Measurements from ENCODE around the gene CLEC10A.

CLEC10A gene

GRCh38 chr17:7119314-7119713, 39.3 kb upstream of the CLEC10A start:
- H3K9me3 ChIP-seq (ENCODE audit: control insufficient read depth, low read length), result no peaks in the 10 kb centered on the region
- H3K36me3 ChIP-seq (ENCODE audit: control insufficient read depth, insufficient read depth, low read length), result no peaks in the 10 kb centered on the region
- no peak overlapping the region for H3K4me3 ChIP-seq (ENCODE audit: insufficient read depth, low read depth, low read length, poor library complexity, severe bottlenecking)
- no peaks in the 10 kb centered on the region for H3K4me1 ChIP-seq (ENCODE audit: control insufficient read depth, insufficient read depth, low read length, poor library complexity, severe bottlenecking)
- no peak for DNase-seq
- H3K27ac ChIP-seq (ENCODE audit: insufficient read depth, low read length, poor library complexity, severe bottlenecking), result no peak overlapping the region
- H3K27me3 ChIP-seq (replicated peaks; ENCODE audit: control insufficient read depth, insufficient read depth, low read length, poor library complexity, severe bottlenecking), result no peaks in the 10 kb centered on the region

GRCh38 chr17:7114875-7115614, 35.0 kb upstream of the CLEC10A start:
- Histone ChIP-seq H3K9me3 (ENCODE audit: control insufficient read depth, low read length) (no peaks in the 10 kb centered on the region), H3K4me1 (ENCODE audit: control insufficient read depth, insufficient read depth, low read length, poor library complexity, severe bottlenecking) (no peaks in the 10 kb centered on the region), H3K27ac (ENCODE audit: insufficient read depth, low read length, poor library complexity, severe bottlenecking) (no peak overlapping the region), H3K4me3 (ENCODE audit: insufficient read depth, low read depth, low read length, poor library complexity, severe bottlenecking) (no peak overlapping the region), H3K27me3 (replicated peaks; ENCODE audit: control insufficient read depth, insufficient read depth, low read length, poor library complexity, severe bottlenecking) (no peaks in the 10 kb centered on the region), H3K36me3 (ENCODE audit: control insufficient read depth, insufficient read depth, low read length) (no peaks in the 10 kb centered on the region)
- no peak for DNase-seq

GRCh38 chr17:7114241-7114874, 34.3 kb upstream of the CLEC10A start, which contains the start of gene ASGR2:
ASGR2 (minus strand) TSS chr17:7114822; CDS start chr17:7114240, 582 bp downstream.
- Histone ChIP-seq H3K36me3 (ENCODE audit: control insufficient read depth, insufficient read depth, low read length) (no peaks in the 10 kb centered on the region), H3K27ac (ENCODE audit: insufficient read depth, low read length, poor library complexity, severe bottlenecking) (no peak within 1 kb of the TSS), H3K9me3 (ENCODE audit: control insufficient read depth, low read length) (no peaks in the 10 kb centered on the region), H3K4me3 (ENCODE audit: insufficient read depth, low read depth, low read length, poor library complexity, severe bottlenecking) (no peak within 1 kb of the TSS), H3K4me1 (ENCODE audit: control insufficient read depth, insufficient read depth, low read length, poor library complexity, severe bottlenecking) (no peaks in the 10 kb centered on the region), H3K27me3 (replicated peaks; ENCODE audit: control insufficient read depth, insufficient read depth, low read length, poor library complexity, severe bottlenecking) (no peaks in the 10 kb centered on the region)
- no peak for DNase-seq

- no peak overlapping the region for H3K4me3 ChIP-seq (ENCODE audit: insufficient read depth, low read depth, low read length, poor library complexity, severe bottlenecking)
- no peak for DNase-seq
- no peaks in the 10 kb centered on the region for H3K9me3 ChIP-seq (ENCODE audit: control insufficient read depth, low read length)
- H3K36me3 ChIP-seq (ENCODE audit: control insufficient read depth, insufficient read depth, low read length), result no peaks in the 10 kb centered on the region
- H3K27ac ChIP-seq (ENCODE audit: insufficient read depth, low read length, poor library complexity, severe bottlenecking), result no peak overlapping the region
- H3K4me1 ChIP-seq (ENCODE audit: control insufficient read depth, insufficient read depth, low read length, poor library complexity, severe bottlenecking), result no peaks in the 10 kb centered on the region
- H3K27me3 ChIP-seq (replicated peaks; ENCODE audit: control insufficient read depth, insufficient read depth, low read length, poor library complexity, severe bottlenecking), result no peaks in the 10 kb centered on the region
Measured at GRCh38 chr17:7113273-7114071, 33.4 kb upstream of the CLEC10A start.

- Histone ChIP-seq H3K4me3 (ENCODE audit: insufficient read depth, low read depth, low read length, poor library complexity, severe bottlenecking) (no peak overlapping the region), H3K4me1 (ENCODE audit: control insufficient read depth, insufficient read depth, low read length, poor library complexity, severe bottlenecking) (no peaks in the 10 kb centered on the region), H3K9me3 (ENCODE audit: control insufficient read depth, low read length) (no peaks in the 10 kb centered on the region), H3K36me3 (ENCODE audit: control insufficient read depth, insufficient read depth, low read length) (no peaks in the 10 kb centered on the region), H3K27ac (ENCODE audit: insufficient read depth, low read length, poor library complexity, severe bottlenecking) (no peak overlapping the region), H3K27me3 (replicated peaks; ENCODE audit: control insufficient read depth, insufficient read depth, low read length, poor library complexity, severe bottlenecking) (no peaks in the 10 kb centered on the region)
- no peak for DNase-seq
Measured at GRCh38 chr17:7112510-7113108, 32.6 kb upstream of the CLEC10A start.

GRCh38 chr17:7111784-7112509, 31.9 kb upstream of the CLEC10A start:
- Histone ChIP-seq H3K4me1 (ENCODE audit: control insufficient read depth, insufficient read depth, low read length, poor library complexity, severe bottlenecking) (no peaks in the 10 kb centered on the region), H3K4me3 (ENCODE audit: insufficient read depth, low read depth, low read length, poor library complexity, severe bottlenecking) (no peak overlapping the region), H3K36me3 (ENCODE audit: control insufficient read depth, insufficient read depth, low read length) (no peaks in the 10 kb centered on the region), H3K27me3 (replicated peaks; ENCODE audit: control insufficient read depth, insufficient read depth, low read length, poor library complexity, severe bottlenecking) (no peaks in the 10 kb centered on the region), H3K27ac (ENCODE audit: insufficient read depth, low read length, poor library complexity, severe bottlenecking) (no peak overlapping the region), H3K9me3 (ENCODE audit: control insufficient read depth, low read length) (no peaks in the 10 kb centered on the region)
- DNase-seq, result no peak

GRCh38 chr17:7110617-7111306, 30.7 kb upstream of the CLEC10A start:
- DNase-seq, result no peak
- Histone ChIP-seq H3K27me3 (replicated peaks; ENCODE audit: control insufficient read depth, insufficient read depth, low read length, poor library complexity, severe bottlenecking) (no peaks in the 10 kb centered on the region), H3K27ac (ENCODE audit: insufficient read depth, low read length, poor library complexity, severe bottlenecking) (no peak overlapping the region), H3K4me3 (ENCODE audit: insufficient read depth, low read depth, low read length, poor library complexity, severe bottlenecking) (no peak overlapping the region), H3K36me3 (ENCODE audit: control insufficient read depth, insufficient read depth, low read length) (no peaks in the 10 kb centered on the region), H3K9me3 (ENCODE audit: control insufficient read depth, low read length) (no peaks in the 10 kb centered on the region), H3K4me1 (ENCODE audit: control insufficient read depth, insufficient read depth, low read length, poor library complexity, severe bottlenecking) (no peaks in the 10 kb centered on the region)

- H3K4me1 ChIP-seq (ENCODE audit: control insufficient read depth, insufficient read depth, low read length, poor library complexity, severe bottlenecking), result no peaks in the 10 kb centered on the region
- DNase-seq, result no peak
- no peaks in the 10 kb centered on the region for H3K36me3 ChIP-seq (ENCODE audit: control insufficient read depth, insufficient read depth, low read length)
- H3K4me3 ChIP-seq (ENCODE audit: insufficient read depth, low read depth, low read length, poor library complexity, severe bottlenecking), result no peak overlapping the region
- no peaks in the 10 kb centered on the region for H3K9me3 ChIP-seq (ENCODE audit: control insufficient read depth, low read length)
- H3K27me3 ChIP-seq (replicated peaks; ENCODE audit: control insufficient read depth, insufficient read depth, low read length, poor library complexity, severe bottlenecking), result no peaks in the 10 kb centered on the region
- H3K27ac ChIP-seq (ENCODE audit: insufficient read depth, low read length, poor library complexity, severe bottlenecking), result no peak overlapping the region
Measured at GRCh38 chr17:7109461-7110322, 29.6 kb upstream of the CLEC10A start.

Measured in effector memory CD4-positive, alpha-beta T cell (primary cell).